ENCODE results near the gene RASGEF1B. TPM values are rescaled to one million over a fixed set of nuclear protein-coding genes. Genes with fewer than 3 reads are reported as not detected.

Gene RASGEF1B
- 0.05 TPM for polyA plus RNA-seq (2012; ENCODE audit: low read depth, missing spikeins)

DNA sequence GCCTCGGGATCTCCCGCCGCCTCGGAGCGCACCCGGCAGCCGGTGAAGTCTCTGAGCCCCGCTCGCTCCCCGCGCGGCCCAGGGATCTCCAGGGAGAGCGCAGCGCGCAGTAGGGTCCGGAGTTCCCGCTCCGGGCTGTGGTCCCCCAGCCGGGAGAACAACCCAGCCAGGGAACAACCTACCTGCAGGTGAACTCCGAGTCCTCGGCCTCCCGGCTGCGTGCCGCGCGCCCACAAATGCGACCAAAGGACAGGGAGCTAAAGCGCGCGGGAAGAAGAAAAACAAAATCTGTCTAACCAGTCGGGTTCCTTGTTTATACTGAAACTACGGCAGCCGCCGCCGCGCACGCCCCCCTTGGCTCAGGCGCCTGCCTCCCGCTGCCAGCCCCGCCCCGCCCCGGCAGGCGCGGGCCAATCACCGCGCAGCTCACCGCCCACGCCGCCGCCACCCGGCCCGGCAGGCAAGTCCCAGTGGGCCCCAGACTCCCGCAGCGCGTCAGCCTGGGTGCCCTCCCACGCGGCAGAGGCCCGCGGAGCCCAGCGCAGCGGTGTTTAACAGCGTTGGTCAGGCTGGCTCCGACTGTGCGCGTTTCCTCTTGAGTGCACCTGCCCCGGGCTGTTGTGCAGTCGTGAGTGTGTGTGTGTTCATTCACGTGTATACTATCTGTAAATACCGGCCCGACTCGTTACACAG, at the start of gene RASGEF1B:
RASGEF1B (minus strand) TSS at position 320 of the 693 bp plus-strand sequence. CDS start 12,399 bp downstream, outside the sequence.
- DNase-seq (ENCODE audit: insufficient read length, low spot score) (peak; percentile 77), FAIRE-seq (peak; percentile 94)
- TF ChIP-seq POU2F2 (IDR thresholded peaks at IDR 0.05; ENCODE audit: low read depth, low read length) (no peak), POLR2A (IDR thresholded peaks at IDR 0.05; ENCODE audit: low read depth, low read length) (no peak), TAF1 (IDR thresholded peaks at IDR 0.05; ENCODE audit: low read depth, low read length) (no peak), PAX5 (IDR thresholded peaks at IDR 0.05; ENCODE audit: insufficient read depth, low read length, severe bottlenecking) (no peak), SPI1 (IDR thresholded peaks at IDR 0.05; ENCODE audit: low read depth, low read length) (no peak), POLR2AphosphoS5 (IDR thresholded peaks at IDR 0.05; ENCODE audit: low read depth, low read length) (no peak)

DNA sequence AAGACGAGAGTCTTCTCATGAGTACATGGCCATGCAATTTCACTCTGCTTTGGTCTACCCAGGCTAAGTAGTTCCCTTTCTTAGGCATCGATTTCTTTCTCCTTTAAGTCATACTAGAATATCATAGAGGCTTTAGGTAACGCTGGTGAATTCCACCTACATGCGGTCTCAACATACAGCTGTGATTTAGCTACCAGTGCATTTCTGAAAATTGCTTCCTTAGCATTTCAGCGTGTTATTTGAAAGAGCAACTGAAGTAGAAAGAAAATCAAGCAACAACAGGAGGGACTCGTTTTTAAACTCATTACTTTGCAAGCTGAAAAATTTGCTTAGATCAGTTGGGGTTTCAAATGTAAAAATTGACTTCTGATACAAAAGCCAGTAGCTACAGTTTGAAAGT, 48.1 kb upstream of the RASGEF1B start:
- TF ChIP-seq POU2F2 (IDR thresholded peaks at IDR 0.05; ENCODE audit: low read depth, low read length) (no peak), SPI1 (IDR thresholded peaks at IDR 0.05; ENCODE audit: low read depth, low read length) (no peak), POLR2AphosphoS5 (IDR thresholded peaks at IDR 0.05; ENCODE audit: low read depth, low read length) (no peak), PAX5 (IDR thresholded peaks at IDR 0.05; ENCODE audit: insufficient read depth, low read length, severe bottlenecking) (no peak), TAF1 (IDR thresholded peaks at IDR 0.05; ENCODE audit: low read depth, low read length) (no peak), POLR2A (IDR thresholded peaks at IDR 0.05; ENCODE audit: low read depth, low read length) (no peak)
- no peak for DNase-seq (ENCODE audit: insufficient read length, low spot score)
- no peak for FAIRE-seq

GRCh38 chr4:81519427-81519773, 47.7 kb upstream of the RASGEF1B start:
- TF ChIP-seq PAX5 (IDR thresholded peaks at IDR 0.05; ENCODE audit: insufficient read depth, low read length, severe bottlenecking) (no peak), POLR2AphosphoS5 (IDR thresholded peaks at IDR 0.05; ENCODE audit: low read depth, low read length) (no peak), POU2F2 (IDR thresholded peaks at IDR 0.05; ENCODE audit: low read depth, low read length) (no peak), TAF1 (IDR thresholded peaks at IDR 0.05; ENCODE audit: low read depth, low read length) (no peak), POLR2A (IDR thresholded peaks at IDR 0.05; ENCODE audit: low read depth, low read length) (no peak), SPI1 (IDR thresholded peaks at IDR 0.05; ENCODE audit: low read depth, low read length) (no peak)
- no peak for DNase-seq (ENCODE audit: insufficient read length, low spot score)
- no peak for FAIRE-seq

DNA sequence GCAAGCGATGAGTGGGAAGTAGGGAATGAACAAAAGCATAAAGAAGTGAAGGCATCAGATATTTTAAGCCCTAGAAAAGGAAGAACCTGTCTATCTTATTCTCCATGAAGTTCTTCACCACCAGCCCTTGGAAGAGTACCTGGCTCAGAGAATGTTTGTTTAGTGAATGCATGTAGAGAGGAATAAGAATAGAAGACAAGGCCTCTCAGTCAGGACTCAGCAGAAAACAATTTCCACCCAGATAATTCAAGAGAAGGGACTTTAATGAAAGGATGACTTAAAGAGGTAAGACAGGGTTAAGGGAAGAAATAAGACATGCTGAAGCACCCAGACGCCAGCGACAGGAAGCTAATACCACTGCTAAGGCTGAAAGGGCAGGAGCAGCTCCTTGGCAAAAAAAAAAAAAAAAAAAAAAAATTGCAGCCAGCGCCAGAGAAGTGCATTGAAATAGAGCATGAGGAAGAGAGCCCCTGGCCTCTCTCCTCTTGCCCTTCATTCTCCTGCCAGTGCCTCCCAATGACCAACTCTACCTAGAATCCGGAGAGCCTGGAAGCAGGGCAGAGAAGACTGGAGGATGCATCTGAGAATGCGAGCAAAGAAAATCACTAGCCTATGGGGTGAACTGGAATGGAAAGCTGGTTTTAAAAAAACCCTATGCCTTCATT, 47.2 kb upstream of the RASGEF1B start:
- no peak for TF ChIP-seq TAF1 (IDR thresholded peaks at IDR 0.05; ENCODE audit: low read depth, low read length)
- TF ChIP-seq POLR2AphosphoS5 (IDR thresholded peaks at IDR 0.05; ENCODE audit: low read depth, low read length), result no peak
- TF ChIP-seq SPI1 (IDR thresholded peaks at IDR 0.05; ENCODE audit: low read depth, low read length), result no peak
- no peak for TF ChIP-seq PAX5 (IDR thresholded peaks at IDR 0.05; ENCODE audit: insufficient read depth, low read length, severe bottlenecking)
- no peak for TF ChIP-seq POLR2A (IDR thresholded peaks at IDR 0.05; ENCODE audit: low read depth, low read length)
- TF ChIP-seq POU2F2 (IDR thresholded peaks at IDR 0.05; ENCODE audit: low read depth, low read length), result no peak
- FAIRE-seq (no peak), DNase-seq (ENCODE audit: insufficient read length, low spot score) (no peak)

DNA sequence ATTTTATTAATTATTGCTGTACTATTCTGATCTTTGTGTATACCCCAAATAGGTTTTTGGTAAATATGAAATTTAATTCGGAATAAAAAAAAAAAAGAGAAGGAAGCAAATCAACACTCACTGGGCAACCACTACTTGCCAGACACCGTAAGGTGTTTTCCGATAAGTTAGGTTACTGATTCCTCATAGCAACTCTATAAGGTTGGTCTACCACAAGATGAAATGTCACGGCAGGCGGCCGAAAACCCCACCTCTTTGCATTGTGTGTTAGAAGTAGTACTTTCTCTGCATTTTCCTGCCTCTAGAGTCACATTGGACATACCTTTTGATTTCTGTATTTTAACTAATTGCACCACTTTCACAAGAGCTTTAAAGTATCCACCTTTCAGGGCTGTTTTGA, 44.5 kb upstream of the RASGEF1B start:
- DNase-seq (ENCODE audit: insufficient read length, low spot score) (no peak), FAIRE-seq (no peak)
- TF ChIP-seq SPI1 (IDR thresholded peaks at IDR 0.05; ENCODE audit: low read depth, low read length) (no peak), POU2F2 (IDR thresholded peaks at IDR 0.05; ENCODE audit: low read depth, low read length) (no peak), PAX5 (IDR thresholded peaks at IDR 0.05; ENCODE audit: insufficient read depth, low read length, severe bottlenecking) (no peak), POLR2A (IDR thresholded peaks at IDR 0.05; ENCODE audit: low read depth, low read length) (no peak), POLR2AphosphoS5 (IDR thresholded peaks at IDR 0.05; ENCODE audit: low read depth, low read length) (no peak), TAF1 (IDR thresholded peaks at IDR 0.05; ENCODE audit: low read depth, low read length) (no peak)

DNA sequence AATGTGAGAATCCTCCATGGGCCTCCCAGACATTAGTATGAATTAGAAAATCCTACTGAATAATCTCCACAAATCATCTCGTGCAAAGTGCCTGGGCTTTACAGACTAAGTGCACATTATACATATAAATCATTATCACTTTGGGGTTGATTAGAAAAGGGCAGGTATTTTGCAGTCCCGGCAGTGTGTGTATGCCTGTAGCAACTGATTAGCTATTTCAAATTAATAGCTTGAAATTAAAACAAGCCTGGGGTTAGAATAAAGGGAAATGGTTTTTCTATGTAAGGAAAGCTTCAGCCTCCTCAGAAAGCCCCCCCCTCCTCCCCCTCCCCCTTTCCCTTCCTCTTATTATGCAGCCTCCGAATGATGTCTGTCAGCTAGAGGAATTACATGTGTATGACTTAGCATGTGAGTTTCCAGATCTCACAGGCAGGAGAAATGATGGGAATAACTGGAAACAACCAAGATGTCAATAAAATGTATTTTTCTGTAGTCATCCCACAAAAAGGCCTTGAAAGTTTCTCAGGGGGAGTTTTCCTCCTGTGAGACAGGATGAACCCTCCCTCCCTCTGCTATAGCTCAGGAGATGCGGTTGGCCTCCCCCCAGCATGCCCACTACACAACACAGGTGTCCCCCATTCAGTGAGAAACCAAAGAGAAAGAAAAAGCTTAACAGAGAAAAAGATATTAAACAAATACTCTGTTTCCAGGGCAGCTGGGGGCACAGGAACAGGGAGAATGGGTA, 41.2 kb upstream of the RASGEF1B start:
- no peak for DNase-seq (ENCODE audit: insufficient read length, low spot score)
- TF ChIP-seq POLR2A (IDR thresholded peaks at IDR 0.05; ENCODE audit: low read depth, low read length), result no peak
- TF ChIP-seq TAF1 (IDR thresholded peaks at IDR 0.05; ENCODE audit: low read depth, low read length), result no peak
- TF ChIP-seq POU2F2 (IDR thresholded peaks at IDR 0.05; ENCODE audit: low read depth, low read length), result no peak
- TF ChIP-seq PAX5 (IDR thresholded peaks at IDR 0.05; ENCODE audit: insufficient read depth, low read length, severe bottlenecking), result no peak
- no peak for TF ChIP-seq POLR2AphosphoS5 (IDR thresholded peaks at IDR 0.05; ENCODE audit: low read depth, low read length)
- TF ChIP-seq SPI1 (IDR thresholded peaks at IDR 0.05; ENCODE audit: low read depth, low read length), result no peak
- FAIRE-seq, result no peak

GRCh38 chr4:81512001-81512756, 40.5 kb upstream of the RASGEF1B start:
- no peak for DNase-seq (ENCODE audit: insufficient read length, low spot score)
- no peak for TF ChIP-seq TAF1 (IDR thresholded peaks at IDR 0.05; ENCODE audit: low read depth, low read length)
- TF ChIP-seq POLR2A (IDR thresholded peaks at IDR 0.05; ENCODE audit: low read depth, low read length), result no peak
- no peak for TF ChIP-seq POU2F2 (IDR thresholded peaks at IDR 0.05; ENCODE audit: low read depth, low read length)
- no peak for TF ChIP-seq SPI1 (IDR thresholded peaks at IDR 0.05; ENCODE audit: low read depth, low read length)
- TF ChIP-seq PAX5 (IDR thresholded peaks at IDR 0.05; ENCODE audit: insufficient read depth, low read length, severe bottlenecking), result no peak
- TF ChIP-seq POLR2AphosphoS5 (IDR thresholded peaks at IDR 0.05; ENCODE audit: low read depth, low read length), result no peak
- FAIRE-seq, result no peak

DNA sequence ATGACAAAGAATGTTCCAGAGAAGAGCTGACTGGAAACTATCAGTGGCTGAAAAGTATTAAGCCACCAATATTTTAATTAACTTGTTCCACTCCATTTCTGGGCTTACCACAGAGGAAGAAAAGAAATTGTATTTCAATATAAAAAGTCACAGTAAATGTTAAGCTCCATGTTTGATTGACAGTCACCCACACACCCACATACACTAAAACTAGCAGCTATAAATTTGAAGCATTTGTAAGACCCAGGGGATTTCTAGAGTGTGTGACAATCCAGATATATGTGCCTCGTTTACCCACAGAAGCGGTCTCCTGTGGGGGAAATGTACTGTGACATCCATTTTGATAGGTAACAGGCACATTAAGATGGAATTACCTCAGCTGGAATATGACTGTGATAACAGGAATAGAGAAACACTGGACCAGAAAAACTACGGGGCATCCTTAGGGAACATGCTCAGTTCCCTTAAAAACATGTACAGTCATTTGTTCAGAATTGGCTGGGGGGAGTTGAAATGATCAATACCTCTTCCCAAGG, 39.0 kb upstream of the RASGEF1B start:
- DNase-seq (ENCODE audit: insufficient read length, low spot score), result no peak
- FAIRE-seq, result no peak
- TF ChIP-seq PAX5 (IDR thresholded peaks at IDR 0.05; ENCODE audit: insufficient read depth, low read length, severe bottlenecking) (no peak), POLR2A (IDR thresholded peaks at IDR 0.05; ENCODE audit: low read depth, low read length) (no peak), TAF1 (IDR thresholded peaks at IDR 0.05; ENCODE audit: low read depth, low read length) (no peak), POU2F2 (IDR thresholded peaks at IDR 0.05; ENCODE audit: low read depth, low read length) (no peak), POLR2AphosphoS5 (IDR thresholded peaks at IDR 0.05; ENCODE audit: low read depth, low read length) (no peak), SPI1 (IDR thresholded peaks at IDR 0.05; ENCODE audit: low read depth, low read length) (no peak)
